Measurements from ENCODE around the gene PPP1R2B.

Gene PPP1R2B

DNA sequence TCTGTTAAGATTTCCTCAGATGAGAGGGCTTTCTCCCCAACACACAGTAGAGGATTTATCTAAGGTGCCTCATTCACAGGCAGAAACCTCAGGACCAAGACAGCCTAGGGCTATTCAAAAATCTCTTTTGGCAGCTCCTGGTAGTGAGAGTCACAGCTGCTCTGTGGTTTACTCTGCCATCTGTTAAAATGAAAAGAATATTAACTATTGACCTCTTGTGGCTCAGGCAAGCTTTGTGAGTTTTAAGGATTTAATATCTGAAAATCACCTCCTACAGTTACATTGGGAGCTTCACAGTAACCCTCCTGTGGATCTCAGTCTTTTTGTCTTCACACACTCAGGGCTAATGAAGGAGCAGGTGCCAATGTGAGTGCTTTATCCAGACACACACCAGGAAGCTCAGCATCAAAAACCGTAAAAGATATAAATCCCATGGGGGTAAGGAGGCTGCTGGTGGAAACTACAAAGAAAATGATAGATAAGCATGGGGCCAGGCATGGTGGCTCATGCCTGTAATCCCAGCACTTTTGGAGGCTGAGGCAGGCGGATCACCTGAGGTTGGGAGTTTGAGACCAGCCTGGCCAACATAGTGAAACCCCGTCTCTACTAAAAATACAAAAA, 29.7 kb downstream of the PPP1R2B start:
- no peaks in the 10 kb centered on the region for H3K4me1 ChIP-seq (ENCODE audit: insufficient read depth, low read length)
- no peak overlapping the region for H3K4me3 ChIP-seq (ENCODE audit: low read length)
- H3K36me3 ChIP-seq (ENCODE audit: insufficient read depth, low read depth, low read length): no peaks in the 10 kb centered on the region

DNA sequence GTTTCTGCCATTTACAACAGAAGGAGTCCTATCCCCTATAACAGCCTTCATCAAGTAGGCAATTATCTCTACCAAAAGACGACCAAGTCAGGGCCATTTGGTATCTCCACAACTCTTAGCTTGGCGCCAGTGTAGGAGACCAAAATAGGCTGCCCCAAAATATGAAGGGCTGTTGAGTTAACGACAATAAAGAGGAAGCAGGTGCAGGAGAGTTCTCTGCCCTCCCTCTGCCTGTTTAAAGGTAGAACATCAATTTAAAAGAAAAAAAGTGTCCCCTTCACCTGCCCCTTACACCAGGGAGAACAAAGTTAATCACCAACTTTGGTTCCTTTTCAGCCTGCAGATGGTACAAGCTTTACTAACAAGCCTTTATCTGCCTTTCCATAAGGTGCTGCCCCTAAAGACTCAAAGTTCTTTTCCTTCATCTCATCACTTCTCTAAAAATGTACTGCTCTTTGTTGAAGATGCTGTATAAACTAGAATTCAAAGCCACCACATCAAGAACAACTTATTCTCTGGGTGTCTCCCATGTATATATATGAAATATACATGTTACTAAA, 33.3 kb downstream of the PPP1R2B start:
- Histone ChIP-seq H3K4me1 (ENCODE audit: insufficient read depth, low read length) (no peaks in the 10 kb centered on the region), H3K9me3 (ENCODE audit: insufficient read depth, low read depth, low read length) (no peaks in the 10 kb centered on the region), H3K4me3 (ENCODE audit: low read length) (no peak overlapping the region), H3K36me3 (ENCODE audit: insufficient read depth, low read depth, low read length) (no peaks in the 10 kb centered on the region), H3K27ac (ENCODE audit: low read length) (no peak overlapping the region), H3K27me3 (ENCODE audit: insufficient read depth, low read length) (no peaks in the 10 kb centered on the region), H3K9ac (ENCODE audit: low read depth, low read length) (no peak overlapping the region)

More for the DNA sequence above, 29.7 kb downstream of the PPP1R2B start:
- H3K27ac ChIP-seq (ENCODE audit: low read length): no peak overlapping the region
- H3K9ac ChIP-seq (ENCODE audit: low read depth, low read length): no peak overlapping the region
- no peaks in the 10 kb centered on the region for H3K27me3 ChIP-seq (ENCODE audit: insufficient read depth, low read length)
- no peaks in the 10 kb centered on the region for H3K9me3 ChIP-seq (ENCODE audit: insufficient read depth, low read depth, low read length)

DNA sequence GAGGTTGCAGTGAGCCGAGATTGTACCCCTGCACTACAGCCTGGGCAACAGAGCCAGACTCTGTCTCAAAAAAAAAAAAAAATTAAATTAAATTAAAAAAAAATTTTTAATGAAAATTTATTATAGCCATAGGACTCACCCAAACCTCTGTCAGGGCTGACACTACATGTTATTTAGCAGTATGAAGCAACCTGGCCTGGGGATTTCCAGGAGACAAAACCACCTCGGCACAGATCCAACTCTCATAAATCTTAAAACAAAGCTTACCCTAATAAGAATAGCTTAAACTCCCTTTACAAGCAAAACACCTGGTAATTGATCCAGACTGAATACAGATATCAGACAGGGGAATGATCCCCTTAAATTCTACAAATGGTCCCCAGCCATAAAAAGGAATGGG, 38.4 kb downstream of the PPP1R2B start:
- Histone ChIP-seq H3K9ac (ENCODE audit: low read depth, low read length) (no peak overlapping the region), H3K27me3 (ENCODE audit: insufficient read depth, low read length) (no peaks in the 10 kb centered on the region)

DNA sequence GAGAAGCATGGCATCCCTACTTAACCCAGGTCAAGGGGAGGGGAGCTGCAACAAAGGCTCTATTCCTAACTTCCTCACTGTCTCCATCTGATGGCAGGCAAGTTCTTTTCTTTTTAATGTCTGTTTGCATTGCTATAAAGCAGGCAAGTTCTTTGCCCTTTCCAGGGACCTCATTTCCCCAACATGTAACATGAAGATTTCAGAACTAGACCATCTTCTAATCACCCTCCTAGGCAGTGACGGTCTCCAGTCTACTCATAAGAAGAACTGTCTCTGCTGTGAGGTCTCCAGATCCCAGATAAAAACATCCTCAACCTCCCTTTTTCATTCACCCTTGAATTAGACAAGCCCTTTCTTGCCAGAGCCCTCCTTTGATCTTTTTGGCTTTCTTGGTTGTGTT, 42.1 kb downstream of the PPP1R2B start:
- Histone ChIP-seq H3K27ac (ENCODE audit: low read length) (no peak overlapping the region), H3K9me3 (ENCODE audit: insufficient read depth, low read depth, low read length) (no peaks in the 10 kb centered on the region), H3K36me3 (ENCODE audit: insufficient read depth, low read depth, low read length) (no peaks in the 10 kb centered on the region), H3K4me1 (ENCODE audit: insufficient read depth, low read length) (no peaks in the 10 kb centered on the region), H3K4me3 (ENCODE audit: low read length) (no peak overlapping the region), H3K27me3 (ENCODE audit: insufficient read depth, low read length) (no peaks in the 10 kb centered on the region), H3K9ac (ENCODE audit: low read depth, low read length) (no peak overlapping the region)

More for the DNA sequence above, 38.4 kb downstream of the PPP1R2B start:
- no peak overlapping the region for H3K27ac ChIP-seq (ENCODE audit: low read length)
- no peaks in the 10 kb centered on the region for H3K4me1 ChIP-seq (ENCODE audit: insufficient read depth, low read length)
- no peaks in the 10 kb centered on the region for H3K9me3 ChIP-seq (ENCODE audit: insufficient read depth, low read depth, low read length)
- H3K36me3 ChIP-seq (ENCODE audit: insufficient read depth, low read depth, low read length): no peaks in the 10 kb centered on the region
- no peak overlapping the region for H3K4me3 ChIP-seq (ENCODE audit: low read length)

DNA sequence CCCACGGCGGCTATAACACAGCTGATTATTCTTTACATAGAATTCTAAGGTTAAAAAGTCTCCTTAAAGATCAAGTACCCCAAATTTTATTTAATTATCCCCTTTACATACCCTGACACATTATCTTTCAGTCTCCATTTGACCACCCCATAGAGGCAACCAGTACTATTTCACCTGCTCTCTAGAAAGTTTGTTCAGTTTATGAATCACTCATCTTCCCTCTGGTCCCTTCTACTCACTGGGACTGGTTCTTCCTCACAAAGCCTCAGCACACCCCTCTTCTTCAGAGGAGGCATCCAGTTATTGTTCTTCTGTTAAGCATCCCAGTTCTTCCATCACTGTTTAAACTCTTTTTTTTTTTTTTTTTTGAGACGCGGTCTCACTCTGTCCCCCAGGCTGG, 42.8 kb downstream of the PPP1R2B start:
- Histone ChIP-seq H3K27ac (ENCODE audit: low read length) (no peak overlapping the region), H3K27me3 (ENCODE audit: insufficient read depth, low read length) (no peaks in the 10 kb centered on the region), H3K4me3 (ENCODE audit: low read length) (no peak overlapping the region), H3K4me1 (ENCODE audit: insufficient read depth, low read length) (no peaks in the 10 kb centered on the region), H3K9ac (ENCODE audit: low read depth, low read length) (no peak overlapping the region), H3K36me3 (ENCODE audit: insufficient read depth, low read depth, low read length) (no peaks in the 10 kb centered on the region), H3K9me3 (ENCODE audit: insufficient read depth, low read depth, low read length) (no peaks in the 10 kb centered on the region)

DNA sequence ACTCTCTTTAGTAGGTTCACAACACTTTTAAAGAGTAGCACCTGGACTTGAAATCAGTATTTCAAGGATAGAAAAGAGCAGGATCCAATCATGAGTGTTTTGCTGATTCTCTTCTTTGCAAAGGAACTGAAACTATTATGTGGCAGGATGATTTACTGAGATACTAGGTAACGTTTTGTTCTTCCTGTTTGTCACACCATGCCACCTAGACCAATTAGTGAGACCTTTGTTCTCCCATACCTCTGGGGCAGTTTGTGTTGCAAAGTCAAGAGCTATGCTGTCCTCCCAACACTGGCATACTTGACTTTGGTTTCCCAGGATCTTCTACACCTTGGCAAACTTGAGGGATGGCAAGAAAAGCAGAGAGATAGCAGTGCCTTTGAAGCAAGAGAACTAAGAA, 43.4 kb downstream of the PPP1R2B start:
- Histone ChIP-seq H3K4me3 (ENCODE audit: low read length) (no peak overlapping the region), H3K9me3 (ENCODE audit: insufficient read depth, low read depth, low read length) (no peaks in the 10 kb centered on the region), H3K27me3 (ENCODE audit: insufficient read depth, low read length) (no peaks in the 10 kb centered on the region), H3K4me1 (ENCODE audit: insufficient read depth, low read length) (no peaks in the 10 kb centered on the region), H3K9ac (ENCODE audit: low read depth, low read length) (no peak overlapping the region), H3K27ac (ENCODE audit: low read length) (no peak overlapping the region), H3K36me3 (ENCODE audit: insufficient read depth, low read depth, low read length) (no peaks in the 10 kb centered on the region)

DNA sequence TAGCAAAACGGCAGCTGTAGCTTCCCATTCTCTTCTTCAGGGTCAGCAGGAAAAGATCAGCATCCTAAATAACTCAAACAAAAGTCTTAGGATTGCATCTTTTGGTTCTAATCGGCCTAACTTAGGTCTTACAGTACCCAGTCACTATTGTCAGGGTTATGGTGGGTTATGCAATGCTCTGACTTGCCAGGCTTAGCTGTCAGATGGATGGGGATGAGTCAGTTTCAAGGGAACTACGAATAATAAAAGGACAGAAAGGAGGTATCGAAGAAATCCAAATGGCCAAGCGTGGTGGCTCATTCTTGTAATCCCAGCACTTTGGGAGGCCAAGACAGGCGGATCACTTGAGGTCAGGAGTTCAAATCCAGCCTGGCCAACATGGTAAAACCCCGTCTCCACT, 46.5 kb downstream of the PPP1R2B start:
- H3K27me3 ChIP-seq (ENCODE audit: insufficient read depth, low read length): no peaks in the 10 kb centered on the region

More for the DNA sequence above, 46.5 kb downstream of the PPP1R2B start:
- Histone ChIP-seq H3K9ac (ENCODE audit: low read depth, low read length) (no peak overlapping the region), H3K27ac (ENCODE audit: low read length) (no peak overlapping the region), H3K4me3 (ENCODE audit: low read length) (no peak overlapping the region), H3K36me3 (ENCODE audit: insufficient read depth, low read depth, low read length) (no peaks in the 10 kb centered on the region), H3K4me1 (ENCODE audit: insufficient read depth, low read length) (no peaks in the 10 kb centered on the region), H3K9me3 (ENCODE audit: insufficient read depth, low read depth, low read length) (no peaks in the 10 kb centered on the region)

All from iPS-20b (cell line).